T-cell (primary cell): ENCODE measurements around the gene VEGFA. TPM values are rescaled to one million over a fixed set of nuclear protein-coding genes. Genes with fewer than 3 reads are reported as not detected.
A peak's percentile ranks its signal among the peaks of the same experiment; 100 is the strongest.

Experiments
- ATAC-seq, 4 experiments: fragments of 200-7000 bp in 3 of 4; fragments of 150-1000 bp in 1 of 4; cut with Tn5 transposase; replicated peaks in 1 of 4; 1 replicate in 3 of 4; 2 replicates in 1 of 4; pipeline ENCODE4 v1.10.0; 2021; ENCODE audit warnings: moderate library complexity in 3 of 4, mild to moderate bottlenecking in 2 of 4, moderate number of reproducible peaks in 1 of 4
- CTCF ChIA-PET, 2 donors: fragments of 300-600 bp; sonication (Branson Sonifier 250); formaldehyde crosslinking; loops; one replicate each; lab custom pipeline; 2022; ENCODE audit warnings: antibody characterized with exemption in 2 of 2; lab: Charles Lee
- POLR2A ChIA-PET, 2 donors: fragments of 300-600 bp; sonication (Branson Sonifier 250); formaldehyde crosslinking; loops; one replicate each; lab custom pipeline; 2022; ENCODE audit warnings: antibody characterized with exemption in 2 of 2; lab: Charles Lee
- DNase-seq, 35 experiments: peaks; one replicate each; pipeline versions ENCODE4 v3.0.0 to v3.0.0-alpha.2; 2013 to 2023
- H3K27ac ChIP-seq: one replicate; pipeline ENCODE4 v1.5.1; 2013; ENCODE audit warnings: low read length
- H3K27me3 ChIP-seq, 2 experiments: replicated peaks in 1 of 2; 1 replicate in 1 of 2; 2 replicates in 1 of 2; pipeline versions ENCODE4 v1.6.1 to v1.7.0; 2013; ENCODE audit warnings: low read length in 1 of 2, mixed read lengths in 1 of 2; ENCODE audit not compliant: control insufficient read depth in 2 of 2, insufficient read depth in 2 of 2; ENCODE audit errors: extremely low read depth in 1 of 2
- H3K36me3 ChIP-seq, 2 donors: 1 replicate in 1 of 2; 2 replicates in 1 of 2; pipeline versions ENCODE4 v1.6.1 to v1.7.0; 2013; ENCODE audit warnings: low read length in 1 of 2; ENCODE audit not compliant: control insufficient read depth in 2 of 2, insufficient read depth in 1 of 2; ENCODE audit errors: extremely low read depth in 1 of 2
- H3K4me1 ChIP-seq, 2 experiments: 1 replicate in 1 of 2; 2 replicates in 1 of 2; pipeline versions ENCODE4 v1.6.1 to v1.7.0; 2013; ENCODE audit warnings: low read length in 2 of 2, mixed read lengths in 1 of 2; ENCODE audit not compliant: insufficient read depth in 2 of 2, control insufficient read depth in 1 of 2; ENCODE audit errors: extremely low read depth in 1 of 2
- H3K4me3 ChIP-seq, 2 donors: 1 replicate in 1 of 2; 2 replicates in 1 of 2; pipeline versions ENCODE4 v1.5.1 to v1.7.0; 2013; ENCODE audit warnings: mild to moderate bottlenecking in 2 of 2, low read length in 1 of 2, moderate library complexity in 1 of 2; ENCODE audit not compliant: control insufficient read depth in 1 of 2; ENCODE audit errors: extremely low read depth in 1 of 2
- H3K9me3 ChIP-seq: 2 replicates; pipeline ENCODE4 v1.7.0; 2013
- H3K27ac Mint-ChIP-seq, 2 donors: one replicate each; pipeline ENCODE4 v1.8.0; 2020 to 2021; ENCODE audit warnings: mild to moderate bottlenecking in 2 of 2, mixed read lengths in 2 of 2
- H3K27me3 Mint-ChIP-seq, 2 donors: one replicate each; pipeline ENCODE4 v1.8.0; 2021 to 2022; ENCODE audit warnings: mixed read lengths in 2 of 2
- H3K36me3 Mint-ChIP-seq: one replicate; pipeline ENCODE4 v1.8.0; 2021; ENCODE audit warnings: mixed read lengths
- H3K4me1 Mint-ChIP-seq, 3 donors: one replicate each; pipeline ENCODE4 v1.8.0; 2020 to 2022; ENCODE audit warnings: mixed read lengths in 3 of 3, mild to moderate bottlenecking in 1 of 3
- H3K4me3 Mint-ChIP-seq, 3 donors: one replicate each; pipeline ENCODE4 v1.8.0; 2020 to 2022; ENCODE audit warnings: mild to moderate bottlenecking in 3 of 3, mixed read lengths in 3 of 3, moderate library complexity in 3 of 3
- H3K9me3 Mint-ChIP-seq, 3 donors: one replicate each; pipeline ENCODE4 v1.8.0; 2020 to 2022; ENCODE audit warnings: mixed read lengths in 3 of 3
- WGBS: methylation state at CpG from one replicate; pipeline ENCODE4 v1.1.5; 2013; ENCODE audit warnings: missing lambda C conversion rate; ENCODE audit not compliant: insufficient coverage; 5-methylcytosine and 5-hydroxymethylcytosine counted together
- total RNA-seq, 35 experiments: library from RNA in 6 of 35; stranded (reverse) in 6 of 35; fragments of 120-200 nt in 1 of 35; gene quantifications; one replicate each; pipeline versions ENCODE4 v1.2.1 to v1.2.4 and lab custom pipeline; 2013 to 2026

The VEGFA gene
- total RNA-seq, 5 donors from 2014 or later (not counting 1 experiment from before 2014, with no cell fraction given), result 1.1 to 8.9 (median 6.4) TPM

DNA sequence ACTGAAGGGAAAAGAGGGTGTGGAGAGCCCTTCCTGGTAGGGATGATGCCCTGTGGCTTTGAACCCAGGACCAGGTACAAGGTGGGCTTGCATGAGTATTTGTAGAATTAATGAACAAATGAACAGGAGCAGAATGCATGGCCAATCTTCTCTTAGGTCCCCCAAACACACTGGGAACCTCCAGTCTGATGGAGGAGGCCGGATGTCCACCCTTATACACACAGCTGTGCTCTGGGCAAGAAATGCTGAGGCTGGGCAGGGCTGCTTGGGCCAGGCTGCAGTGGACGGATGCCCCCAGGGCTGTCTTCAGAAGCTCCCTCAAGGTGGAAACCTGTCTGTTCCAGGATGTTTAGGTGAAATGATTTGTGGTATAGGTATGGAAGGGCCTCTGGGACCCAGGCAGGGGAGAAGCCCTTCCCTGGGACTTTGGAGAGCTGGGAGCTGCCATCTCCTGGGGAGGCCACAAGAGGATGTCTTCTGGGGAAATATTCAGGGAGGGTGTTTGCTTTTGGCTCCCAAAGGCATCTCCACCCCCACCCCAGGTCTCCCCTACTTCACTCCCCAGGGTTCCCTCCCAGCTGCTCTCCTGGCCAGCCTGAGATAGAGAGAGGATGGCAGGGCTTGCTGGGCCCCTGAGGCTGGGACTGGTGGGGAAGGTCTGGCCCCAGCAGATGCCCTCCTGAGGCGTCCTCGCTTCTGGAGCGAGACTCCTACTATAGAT, 23.3 kb downstream of the VEGFA start:
- POLR2A ChIA-PET, result no interaction called here

DNA sequence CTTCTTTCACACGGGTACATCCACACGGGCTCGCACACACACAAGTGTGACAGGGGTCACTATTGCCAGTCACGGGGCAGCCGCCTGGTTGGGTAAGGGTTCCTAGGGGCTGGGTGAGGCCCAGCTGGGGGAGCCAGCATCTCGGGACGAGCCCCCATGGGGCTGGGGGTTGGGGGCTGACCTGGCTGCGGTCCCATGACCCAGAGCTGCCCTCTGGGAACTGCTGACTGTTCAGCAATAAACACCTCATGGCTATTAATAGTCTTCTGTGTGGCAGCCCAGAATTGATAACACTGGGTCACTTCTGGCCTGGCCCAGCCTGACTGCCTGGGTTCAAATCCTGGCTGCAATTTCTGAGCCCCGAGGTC, 23.8 kb downstream of the VEGFA start:
- ChIA-PET POLR2A (no interaction called here), CTCF (interaction anchor here in 1 of 2 donors (1.1 kb wide), 1 partner anchor 31 kb away, joined by 6 read pairs; no protein-coding TSS in a partner anchor)
- no peaks in the 10 kb centered on the region for H3K4me1 ChIP-seq

More for the DNA sequence above, 23.3 kb downstream of the VEGFA start:
- no peak for ATAC-seq
- H3K27me3 Mint-ChIP-seq, result peaks cover 4 to 7% of the 10 kb centered on the region in 2 donors
- Histone ChIP-seq H3K36me3 (no peaks in the 10 kb centered on the region), H3K27ac (no peak overlapping the region), H3K27me3 (peaks cover 0 to 26% of the 10 kb centered on the region in 2 experiments), H3K4me3 (no peak overlapping the region), H3K4me1 (no peaks in the 10 kb centered on the region), H3K9me3 (no peaks in the 10 kb centered on the region)
- DNase-seq, result no peak
- no peaks in the 10 kb centered on the region for H3K36me3 Mint-ChIP-seq
- H3K9me3 Mint-ChIP-seq, result no peaks in the 10 kb centered on the region
- CTCF ChIA-PET, result interaction anchor here in 1 of 2 donors (1.1 kb wide), 1 partner anchor 31 kb away, joined by 6 read pairs; no protein-coding TSS in a partner anchor
- 70% methylated on average over 1 of the region's 5 CpGs for WGBS
- peaks cover 0 to under 1% (median 0%) of the 10 kb centered on the region in 3 donors for H3K4me1 Mint-ChIP-seq
- no peak overlapping the region for H3K4me3 Mint-ChIP-seq
- no peak overlapping the region for H3K27ac Mint-ChIP-seq

DNA sequence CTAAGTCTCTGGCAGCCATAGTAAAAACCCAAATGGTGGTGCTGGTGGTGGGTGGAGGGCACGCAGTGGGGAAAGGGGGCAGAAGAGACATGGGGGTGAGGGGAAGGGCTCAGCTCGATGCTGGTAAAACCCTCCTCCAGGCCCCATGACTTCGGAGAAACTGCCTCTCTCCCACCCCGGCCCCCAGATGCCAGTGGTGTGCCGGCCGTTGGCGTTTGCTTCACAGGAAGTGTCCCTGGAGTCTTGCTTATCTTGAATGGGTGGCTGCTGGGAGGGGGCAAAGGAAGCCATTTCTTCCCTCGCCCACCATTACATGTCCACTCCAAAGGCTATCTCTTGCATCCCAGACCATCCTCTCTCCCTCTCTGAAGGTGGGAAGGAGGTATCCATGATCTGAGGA, 25.4 kb downstream of the VEGFA start:
- peaks cover 2 to 11% of the 10 kb centered on the region in 2 experiments for H3K4me1 ChIP-seq
- DNase-seq (no peak), ATAC-seq (no peak)
- no peak overlapping the region for H3K4me3 ChIP-seq
- no peaks in the 10 kb centered on the region for H3K36me3 ChIP-seq
- no peaks in the 10 kb centered on the region for H3K9me3 Mint-ChIP-seq
- POLR2A ChIA-PET, result no interaction called here
- no peaks in the 10 kb centered on the region for H3K36me3 Mint-ChIP-seq
- peaks cover 0 to 26% of the 10 kb centered on the region in 2 experiments for H3K27me3 ChIP-seq
- no peaks in the 10 kb centered on the region for H3K9me3 ChIP-seq
- CTCF ChIA-PET, result no interaction called here
- no peak overlapping the region for H3K27ac ChIP-seq
- no peak overlapping the region for H3K4me3 Mint-ChIP-seq
- peaks cover 0 to 17% (median 9%) of the 10 kb centered on the region in 3 donors for H3K4me1 Mint-ChIP-seq
- H3K27me3 Mint-ChIP-seq, result peaks cover 4 to 7% of the 10 kb centered on the region in 2 donors
- WGBS, result no CpG with 5 or more reads among the region's 8 CpGs
- H3K27ac Mint-ChIP-seq, result no peak overlapping the region

More for the DNA sequence above, 23.8 kb downstream of the VEGFA start:
- Histone ChIP-seq H3K27me3 (peaks cover 0 to 26% of the 10 kb centered on the region in 2 experiments), H3K4me3 (no peak overlapping the region), H3K27ac (no peak overlapping the region), H3K36me3 (no peaks in the 10 kb centered on the region), H3K9me3 (no peaks in the 10 kb centered on the region)
- Mint-ChIP-seq H3K4me1 (peaks cover 0 to 5% (median 0%) of the 10 kb centered on the region in 3 donors), H3K4me3 (no peak overlapping the region), H3K36me3 (no peaks in the 10 kb centered on the region), H3K27ac (no peak overlapping the region), H3K27me3 (peaks cover 4 to 7% of the 10 kb centered on the region in 2 donors), H3K9me3 (no peaks in the 10 kb centered on the region)
- no peak for ATAC-seq
- no peak for DNase-seq
- 85% methylated on average over 9 of the region's 9 CpGs for WGBS

DNA sequence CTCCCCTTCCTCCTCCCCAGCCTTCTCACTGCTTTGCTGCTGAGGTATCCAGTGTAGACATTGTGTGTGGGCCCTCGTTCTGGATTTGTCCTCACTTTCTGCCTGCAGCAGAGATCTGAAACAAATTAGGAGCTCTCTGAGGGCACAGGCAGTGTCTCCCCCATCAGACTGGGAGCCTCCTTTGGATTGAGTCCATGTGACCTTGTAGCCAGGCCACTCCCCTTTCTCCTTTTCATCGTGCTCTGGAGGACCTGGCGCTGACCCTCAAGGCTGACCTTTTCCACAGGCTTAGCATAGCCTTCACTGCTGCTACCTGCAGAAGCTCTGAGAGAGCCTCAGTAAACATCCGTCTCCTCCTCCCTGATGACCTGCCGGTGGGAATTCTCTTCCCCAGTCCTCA, 26.2 kb downstream of the VEGFA start:
- ATAC-seq (no peak), DNase-seq (no peak)
- H3K4me3 Mint-ChIP-seq, result no peak overlapping the region
- Histone ChIP-seq H3K27me3 (peaks cover 0 to 26% of the 10 kb centered on the region in 2 experiments), H3K4me1 (peaks cover 2 to 11% of the 10 kb centered on the region in 2 experiments), H3K4me3 (no peak overlapping the region), H3K27ac (no peak overlapping the region), H3K9me3 (no peaks in the 10 kb centered on the region), H3K36me3 (no peaks in the 10 kb centered on the region)
- ChIA-PET POLR2A (no interaction called here), CTCF (interaction anchor here in 1 of 2 donors (0.7 kb wide), 1 partner anchor 426 kb away, joined by 4 read pairs; no protein-coding TSS in a partner anchor)
- no peaks in the 10 kb centered on the region for H3K36me3 Mint-ChIP-seq
- peaks cover 0 to 17% (median 12%) of the 10 kb centered on the region in 3 donors for H3K4me1 Mint-ChIP-seq
- H3K27me3 Mint-ChIP-seq, result peaks cover 4 to 7% of the 10 kb centered on the region in 2 donors
- no peak overlapping the region for H3K27ac Mint-ChIP-seq
- H3K9me3 Mint-ChIP-seq, result no peaks in the 10 kb centered on the region
- WGBS, result 87% methylated on average over 5 of the region's 5 CpGs

- CTCF ChIA-PET, result interaction anchor here in 1 of 2 donors (0.7 kb wide), 1 partner anchor 425 kb away, joined by 4 read pairs; no protein-coding TSS in a partner anchor
- no peak overlapping the region for H3K4me3 Mint-ChIP-seq
- H3K4me1 Mint-ChIP-seq, result peaks cover 0 to 17% (median 12%) of the 10 kb centered on the region in 3 donors
- 84% methylated on average over 5 of the region's 11 CpGs for WGBS
- H3K27me3 ChIP-seq, result peaks cover 0 to 23% of the 10 kb centered on the region in 2 experiments
- H3K9me3 Mint-ChIP-seq, result no peaks in the 10 kb centered on the region
- H3K4me1 ChIP-seq, result peaks cover 2 to 11% of the 10 kb centered on the region in 2 experiments
- no peaks in the 10 kb centered on the region for H3K36me3 ChIP-seq
- no peak overlapping the region for H3K4me3 ChIP-seq
- no peaks in the 10 kb centered on the region for H3K9me3 ChIP-seq
- POLR2A ChIA-PET, result no interaction called here
- DNase-seq, result no peak
- H3K27ac Mint-ChIP-seq, result no peak overlapping the region
- no peak overlapping the region for H3K27ac ChIP-seq
- H3K27me3 Mint-ChIP-seq, result peaks cover 4 to 7% of the 10 kb centered on the region in 2 donors
- ATAC-seq, result peak in 1 of 4 experiments; percentile 40
- H3K36me3 Mint-ChIP-seq, result no peaks in the 10 kb centered on the region
Measured at GRCh38 chr6:43796903-43797890, 27.2 kb downstream of the VEGFA start.

- WGBS, result 89% methylated on average over 9 of the region's 11 CpGs
Measured at GRCh38 chr6:43797919-43798318, 27.9 kb downstream of the VEGFA start.

More at GRCh38 chr6:43797919-43798318, 27.9 kb downstream of the VEGFA start:
- Histone ChIP-seq H3K4me1 (peaks cover 2 to 11% of the 10 kb centered on the region in 2 experiments), H3K27ac (no peak overlapping the region), H3K36me3 (no peaks in the 10 kb centered on the region), H3K4me3 (no peak overlapping the region), H3K9me3 (no peaks in the 10 kb centered on the region), H3K27me3 (peaks cover 0 to 19% of the 10 kb centered on the region in 2 experiments)
- ChIA-PET CTCF (no interaction called here), POLR2A (no interaction called here)
- peaks cover 0 to 17% (median 12%) of the 10 kb centered on the region in 3 donors for H3K4me1 Mint-ChIP-seq
- H3K27ac Mint-ChIP-seq, result no peak overlapping the region
- no peak for ATAC-seq
- no peak overlapping the region for H3K4me3 Mint-ChIP-seq
- peaks cover 4 to 7% of the 10 kb centered on the region in 2 donors for H3K27me3 Mint-ChIP-seq
- DNase-seq, result no peak
- H3K9me3 Mint-ChIP-seq, result no peaks in the 10 kb centered on the region
- H3K36me3 Mint-ChIP-seq, result no peaks in the 10 kb centered on the region
